ENCODE measurements around the gene ATP6V1G1.

The ATP6V1G1 gene

GRCh38 chr9:114631166-114631565 is 43.6 kb downstream of the ATP6V1G1 start:
- H3K79me2 ChIP-seq (ENCODE audit: insufficient read depth, low read length), result no peaks in the 10 kb centered on the region

GRCh38 chr9:114633438-114634089 is 46.0 kb downstream of the ATP6V1G1 start:
- no peak overlapping the region for H3K4me3 ChIP-seq (ENCODE audit: insufficient read depth, low read length, poor library complexity, severe bottlenecking)
- no peak overlapping the region for H3K4me2 ChIP-seq (ENCODE audit: low read depth, low read length, poor library complexity, severe bottlenecking)
- H4K20me1 ChIP-seq (ENCODE audit: low read depth, low read length), result no peaks in the 10 kb centered on the region
- no peaks in the 10 kb centered on the region for H3K79me2 ChIP-seq (ENCODE audit: insufficient read depth, low read length)
- no peak overlapping the region for H3K9ac ChIP-seq (ENCODE audit: low read length)
- H3K9me3 ChIP-seq (ENCODE audit: insufficient read depth, low read length), result no peaks in the 10 kb centered on the region
- no peak for TF ChIP-seq CTCF (IDR thresholded peaks at IDR 0.05; ENCODE audit: insufficient read depth, low read length, poor library complexity, severe bottlenecking)
- TF ChIP-seq EZH2phosphoT487 (conservative IDR thresholded peaks at IDR 0.05; ENCODE audit: low read length), result no peak
- H3K27ac ChIP-seq (ENCODE audit: low read depth, low read length), result no peak overlapping the region
- no peaks in the 10 kb centered on the region for H3F3A ChIP-seq (ENCODE audit: insufficient read depth)
- no peaks in the 10 kb centered on the region for H3K27me3 ChIP-seq (ENCODE audit: low read length)
- H2AFZ ChIP-seq (ENCODE audit: low read depth, low read length, severe bottlenecking), result no peak overlapping the region
- H3K36me3 ChIP-seq (ENCODE audit: low read length), result peaks cover 6% of the 10 kb centered on the region; the same call in 1 of the 2 replicates
- H3K9me2 ChIP-seq (replicated peaks; ENCODE audit: insufficient read depth, low read length), result no peaks in the 10 kb centered on the region

More at GRCh38 chr9:114631166-114631565, 43.6 kb downstream of the ATP6V1G1 start:
- no peak overlapping the region for H3K9ac ChIP-seq (ENCODE audit: low read length)
- H3F3A ChIP-seq (ENCODE audit: insufficient read depth), result no peaks in the 10 kb centered on the region
- H3K9me3 ChIP-seq (ENCODE audit: insufficient read depth, low read length), result no peaks in the 10 kb centered on the region
- no peaks in the 10 kb centered on the region for H3K9me2 ChIP-seq (replicated peaks; ENCODE audit: insufficient read depth, low read length)
- no peaks in the 10 kb centered on the region for H4K20me1 ChIP-seq (ENCODE audit: low read depth, low read length)
- no peak overlapping the region for H3K4me2 ChIP-seq (ENCODE audit: low read depth, low read length, poor library complexity, severe bottlenecking)
- no peak for TF ChIP-seq EZH2phosphoT487 (conservative IDR thresholded peaks at IDR 0.05; ENCODE audit: low read length)
- no peak for TF ChIP-seq CTCF (IDR thresholded peaks at IDR 0.05; ENCODE audit: insufficient read depth, low read length, poor library complexity, severe bottlenecking)
- H3K4me3 ChIP-seq (ENCODE audit: insufficient read depth, low read length, poor library complexity, severe bottlenecking), result no peak overlapping the region
- no peak overlapping the region for H3K27ac ChIP-seq (ENCODE audit: low read depth, low read length)
- no peak overlapping the region for H2AFZ ChIP-seq (ENCODE audit: low read depth, low read length, severe bottlenecking)
- H3K27me3 ChIP-seq (ENCODE audit: low read length), result no peaks in the 10 kb centered on the region
- peaks cover 3% of the 10 kb centered on the region; the same call in 1 of the 2 replicates for H3K36me3 ChIP-seq (ENCODE audit: low read length)

GRCh38 chr9:114634387-114634786 is 46.8 kb downstream of the ATP6V1G1 start:
- Histone ChIP-seq H2AFZ (ENCODE audit: low read depth, low read length, severe bottlenecking) (no peak overlapping the region), H3K27ac (ENCODE audit: low read depth, low read length) (no peak overlapping the region), H3K27me3 (ENCODE audit: low read length) (no peaks in the 10 kb centered on the region), H4K20me1 (ENCODE audit: low read depth, low read length) (no peaks in the 10 kb centered on the region), H3K36me3 (ENCODE audit: low read length) (0 out of 2 replicates have a peak, but pooled peaks cover 6% of the 10 kb centered on the region), H3K9me2 (replicated peaks; ENCODE audit: insufficient read depth, low read length) (no peaks in the 10 kb centered on the region), H3K9me3 (ENCODE audit: insufficient read depth, low read length) (no peaks in the 10 kb centered on the region), H3K4me2 (ENCODE audit: low read depth, low read length, poor library complexity, severe bottlenecking) (no peak overlapping the region), H3K9ac (ENCODE audit: low read length) (no peak overlapping the region), H3K4me3 (ENCODE audit: insufficient read depth, low read length, poor library complexity, severe bottlenecking) (no peak overlapping the region), H3F3A (ENCODE audit: insufficient read depth) (no peaks in the 10 kb centered on the region), H3K79me2 (ENCODE audit: insufficient read depth, low read length) (no peaks in the 10 kb centered on the region)
- TF ChIP-seq CTCF (IDR thresholded peaks at IDR 0.05; ENCODE audit: insufficient read depth, low read length, poor library complexity, severe bottlenecking), result no peak
- TF ChIP-seq EZH2phosphoT487 (conservative IDR thresholded peaks at IDR 0.05; ENCODE audit: low read length), result no peak
